ENCODE data around the gene CDKN2C.

CDKN2C gene

DNA sequence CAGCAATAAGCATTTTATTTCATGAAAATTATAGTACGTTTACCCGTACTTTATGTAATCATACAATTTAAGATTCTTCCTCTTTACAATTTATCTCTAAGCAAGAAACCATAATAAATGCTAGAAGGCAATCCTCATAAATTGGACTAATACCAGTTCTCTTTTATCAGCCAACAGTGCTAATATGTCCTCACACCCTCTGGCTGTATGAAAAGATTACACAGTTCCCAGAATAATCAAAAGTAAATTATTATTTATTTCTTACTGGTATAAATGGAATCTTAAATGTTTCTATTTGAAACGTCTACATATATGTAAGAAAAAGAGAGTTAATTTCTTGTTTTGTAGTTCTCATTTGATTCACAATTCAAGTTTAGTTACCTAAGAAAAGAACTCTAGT is 3.1 kb upstream of the CDKN2C start:
- DNase-seq, result no peak

DNA sequence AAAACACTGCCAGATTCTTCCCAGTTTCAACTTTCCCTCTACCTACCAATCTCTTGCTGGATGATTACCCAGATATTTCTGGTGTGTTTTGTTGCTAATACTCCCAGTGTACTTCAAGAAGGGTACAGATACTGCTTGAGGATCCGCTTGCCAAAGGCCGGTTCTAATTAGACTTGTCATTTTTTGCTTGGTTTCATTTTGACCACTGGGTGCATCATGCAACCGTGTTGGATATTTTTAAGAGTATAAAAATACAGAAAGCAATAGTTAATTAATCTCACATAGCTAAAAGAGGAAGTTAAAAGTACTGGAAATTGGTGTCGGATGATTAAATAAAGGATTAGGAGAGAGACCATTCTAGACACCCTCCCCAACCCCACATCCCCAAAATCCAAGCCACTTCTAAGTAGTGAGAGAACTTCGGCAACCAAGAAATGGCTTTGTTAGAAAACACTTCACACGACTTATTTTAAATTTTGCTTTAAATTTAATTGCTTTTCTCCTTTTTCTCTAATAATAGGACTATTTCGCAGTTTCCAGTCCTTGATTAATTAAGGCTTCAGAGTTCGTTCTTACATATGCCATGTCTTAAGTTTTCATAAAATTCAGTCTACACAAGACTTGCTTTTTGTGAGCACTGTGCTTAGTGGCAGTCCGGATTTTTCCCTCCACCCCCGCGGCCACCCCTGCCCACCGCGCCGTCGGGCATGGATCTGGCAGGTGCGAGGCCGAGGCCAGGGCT is 2.5 kb upstream of the CDKN2C start:
- DNase-seq, result no peak

DNA sequence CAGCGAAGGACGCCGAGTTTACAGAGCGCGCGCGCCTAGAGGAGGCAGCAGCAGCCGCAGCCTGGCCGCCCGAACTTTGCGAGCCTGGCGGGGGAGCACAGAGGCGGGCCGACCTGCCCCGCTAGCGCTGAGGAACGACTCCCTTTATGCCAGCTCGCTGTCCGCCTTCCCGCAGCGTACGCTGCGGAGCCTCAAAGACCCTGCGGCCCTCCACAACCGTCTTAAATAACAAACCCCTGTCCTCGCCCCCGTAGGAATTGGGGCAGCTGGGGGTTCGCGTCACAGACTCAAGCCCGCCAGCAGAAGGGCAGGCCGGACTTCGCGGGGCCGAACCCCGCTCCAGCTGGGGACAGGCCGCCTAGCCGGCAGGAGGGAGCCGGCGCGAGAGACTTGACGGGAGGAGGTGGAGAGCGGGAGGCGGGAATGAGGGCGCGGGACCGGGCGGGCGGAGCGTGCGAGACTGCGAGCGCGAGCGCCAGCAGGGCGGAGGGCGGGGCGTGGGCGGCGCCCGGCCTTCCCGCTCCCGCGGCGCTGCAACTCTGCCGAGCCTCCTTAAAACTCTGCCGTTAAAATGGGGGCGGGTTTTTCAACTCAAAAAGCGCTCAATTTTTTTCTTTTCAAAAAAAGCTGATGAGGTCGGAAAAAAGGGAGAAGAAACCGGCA is 1.8 kb upstream of the CDKN2C start:
- DNase-seq, result peak; percentile 89

DNA sequence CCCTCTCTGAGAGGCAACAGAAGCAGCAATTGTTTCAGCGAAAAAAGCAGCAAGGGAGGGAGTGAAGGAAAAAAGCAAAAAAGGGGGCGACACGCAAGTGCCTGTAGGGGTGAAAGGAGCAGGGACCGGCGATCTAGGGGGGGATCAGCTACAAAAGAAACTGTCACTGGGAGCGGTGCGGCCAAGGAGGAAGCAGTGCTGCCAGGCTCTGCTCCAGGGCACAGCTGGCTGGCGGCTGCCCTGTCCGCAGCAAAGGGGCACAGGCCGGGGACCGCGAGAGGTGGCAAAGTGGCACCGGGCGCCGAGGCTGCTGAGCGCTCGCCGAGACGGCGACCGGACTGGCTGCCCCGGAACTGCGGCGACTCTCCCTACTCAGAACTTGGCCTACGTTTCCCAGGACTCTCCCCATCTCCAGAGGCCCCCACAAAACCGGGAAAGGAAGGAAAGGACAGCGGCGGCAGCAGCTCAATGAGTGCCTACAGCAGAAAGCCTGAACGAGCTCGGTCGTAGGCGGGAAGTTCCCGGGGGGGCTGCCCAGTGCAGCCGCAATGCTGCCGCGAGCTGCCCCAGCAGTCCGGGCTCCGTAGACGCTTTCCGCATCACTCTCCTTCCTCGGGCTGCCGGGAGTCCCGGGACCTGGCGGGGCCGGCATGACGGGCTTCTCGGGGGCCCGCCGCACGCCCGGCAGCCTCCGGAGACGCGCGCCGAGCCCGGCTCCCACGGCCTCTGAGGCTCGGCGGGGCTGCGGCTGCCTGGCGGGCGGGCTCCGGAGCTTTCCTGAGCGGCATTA is 1.0 kb upstream of the CDKN2C start:
- DNase-seq, result peak; percentile 82

DNA sequence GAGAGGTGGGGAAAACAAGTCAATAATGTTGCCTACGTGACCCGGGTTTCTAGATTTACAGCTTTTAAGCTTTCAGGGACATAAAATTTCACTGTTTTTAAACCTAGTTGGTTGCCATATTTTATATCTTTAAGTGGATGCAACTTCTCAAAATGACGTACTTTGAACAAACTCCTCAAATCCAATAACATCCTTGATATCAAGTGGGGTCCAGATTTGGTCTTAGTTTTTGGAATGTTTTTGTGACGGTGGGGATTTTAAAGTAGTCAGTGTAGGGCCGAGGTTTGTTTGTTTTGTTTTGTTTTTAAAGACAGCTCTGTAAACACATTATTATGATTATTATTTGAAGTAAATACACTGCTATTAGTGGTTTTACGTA is 453 bp downstream of the CDKN2C start:
- DNase-seq, result no peak

DNA sequence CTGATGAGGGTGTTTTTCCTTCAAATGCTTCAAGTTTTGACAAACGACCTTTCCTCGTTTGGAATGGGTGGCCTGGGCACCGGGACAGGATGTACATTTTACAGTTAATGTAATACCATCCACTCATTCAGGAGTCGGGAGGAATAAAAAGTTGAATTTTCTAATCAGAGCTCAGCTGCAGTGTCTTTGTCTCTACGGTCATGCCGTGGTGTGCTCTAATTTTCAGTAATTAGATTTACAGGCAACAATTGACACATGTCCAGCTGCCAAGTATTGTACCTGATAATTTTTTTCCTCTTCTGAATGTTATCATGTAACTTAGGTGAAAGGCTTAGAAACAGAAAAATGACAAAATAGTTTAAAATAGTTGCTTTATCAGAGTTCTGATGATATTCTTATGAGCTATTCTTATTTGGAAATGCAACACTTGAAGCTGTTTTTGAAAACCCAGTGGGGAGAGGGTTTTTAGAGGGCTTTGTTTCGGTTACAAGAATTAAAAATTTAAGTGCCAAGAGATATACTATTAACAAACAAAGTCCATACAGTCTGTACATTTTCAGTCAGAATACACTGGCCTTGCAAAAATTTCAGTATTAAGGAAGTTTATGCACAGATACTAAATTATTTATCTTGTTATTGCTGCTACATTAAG is 1.0 kb downstream of the CDKN2C start:
- DNase-seq, result no peak

DNA sequence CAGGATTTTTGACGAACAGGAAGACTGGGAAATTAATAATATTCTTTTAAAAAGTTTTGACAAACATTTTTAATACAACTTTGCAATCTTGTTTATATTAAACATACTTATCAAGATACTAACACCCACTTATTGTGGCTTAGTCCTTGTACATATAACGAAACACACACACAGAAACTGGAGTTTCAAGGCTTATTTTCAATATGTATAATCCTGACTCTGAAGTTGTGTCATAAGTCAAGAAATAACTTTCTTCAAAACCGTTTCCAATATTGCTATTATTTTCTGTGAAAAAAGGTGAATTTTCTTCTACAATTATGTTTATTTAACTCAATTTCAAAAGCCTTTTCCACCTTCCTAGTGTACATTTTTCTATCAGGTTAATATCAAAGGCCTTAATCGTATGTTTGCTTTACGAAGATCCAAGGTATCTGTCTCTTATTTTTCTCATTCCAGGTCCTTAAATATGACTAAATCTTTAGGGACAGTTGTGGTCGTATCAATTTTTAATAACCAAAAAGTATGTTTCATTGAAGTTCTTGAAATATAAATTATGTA is 1.8 kb downstream of the CDKN2C start:
- DNase-seq, result no peak

DNA sequence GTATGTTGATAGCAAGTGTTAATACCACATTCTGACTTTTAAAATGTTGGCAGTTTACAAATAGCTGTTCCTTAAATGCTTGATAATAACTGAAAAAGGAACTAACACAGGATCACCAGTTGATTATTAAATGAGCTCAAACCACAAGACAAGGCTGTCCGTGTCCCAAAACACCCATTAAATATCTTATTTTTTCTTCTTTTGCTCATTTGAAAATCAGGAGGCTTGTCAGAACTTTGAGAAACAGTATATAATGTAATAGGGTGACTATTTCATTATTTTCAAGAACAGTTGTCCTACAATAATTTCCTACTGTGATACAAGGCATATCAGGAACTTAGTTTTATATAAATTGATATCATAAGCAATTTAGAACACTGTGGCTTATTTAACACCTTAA is 2.7 kb downstream of the CDKN2C start:
- DNase-seq, result no peak

DNA sequence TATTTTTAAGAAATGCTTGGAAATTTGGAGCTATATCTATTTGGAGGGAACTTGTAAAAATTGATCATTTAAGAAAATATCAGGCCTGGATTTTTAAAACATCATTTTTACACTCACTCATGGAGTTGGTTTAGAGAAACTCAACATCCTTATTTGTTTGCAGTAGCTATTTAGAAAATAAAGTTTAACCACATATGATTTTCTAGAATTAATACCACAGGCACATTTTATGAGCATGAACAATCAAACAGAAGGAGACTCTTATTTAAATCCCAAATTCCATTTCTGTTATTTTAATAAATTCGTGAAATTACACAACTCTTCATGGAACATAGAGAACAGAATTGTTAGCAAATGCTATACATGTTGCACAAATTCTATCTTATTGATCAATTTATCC is 3.2 kb downstream of the CDKN2C start:
- DNase-seq, result no peak

DNA sequence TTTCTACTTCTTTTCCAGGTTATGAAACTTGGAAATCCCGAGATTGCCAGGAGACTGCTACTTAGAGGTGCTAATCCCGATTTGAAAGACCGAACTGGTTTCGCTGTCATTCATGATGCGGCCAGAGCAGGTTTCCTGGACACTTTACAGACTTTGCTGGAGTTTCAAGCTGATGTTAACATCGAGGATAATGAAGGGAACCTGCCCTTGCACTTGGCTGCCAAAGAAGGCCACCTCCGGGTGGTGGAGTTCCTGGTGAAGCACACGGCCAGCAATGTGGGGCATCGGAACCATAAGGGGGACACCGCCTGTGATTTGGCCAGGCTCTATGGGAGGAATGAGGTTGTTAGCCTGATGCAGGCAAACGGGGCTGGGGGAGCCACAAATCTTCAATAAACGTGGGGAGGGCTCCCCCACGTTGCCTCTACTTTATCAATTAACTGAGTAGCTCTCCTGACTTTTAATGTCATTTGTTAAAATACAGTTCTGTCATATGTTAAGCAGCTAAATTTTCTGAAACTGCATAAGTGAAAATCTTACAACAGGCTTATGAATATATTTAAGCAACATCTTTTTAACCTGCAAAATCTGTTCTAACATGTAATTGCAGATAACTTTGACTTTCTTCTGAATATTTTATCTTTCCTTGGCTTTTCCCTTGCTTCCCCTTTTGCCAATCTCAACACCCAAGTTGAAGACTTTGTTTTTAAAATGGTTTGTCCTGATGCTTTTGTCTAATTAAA is 4.0 kb downstream of the CDKN2C start:
- no peak for DNase-seq

DNA sequence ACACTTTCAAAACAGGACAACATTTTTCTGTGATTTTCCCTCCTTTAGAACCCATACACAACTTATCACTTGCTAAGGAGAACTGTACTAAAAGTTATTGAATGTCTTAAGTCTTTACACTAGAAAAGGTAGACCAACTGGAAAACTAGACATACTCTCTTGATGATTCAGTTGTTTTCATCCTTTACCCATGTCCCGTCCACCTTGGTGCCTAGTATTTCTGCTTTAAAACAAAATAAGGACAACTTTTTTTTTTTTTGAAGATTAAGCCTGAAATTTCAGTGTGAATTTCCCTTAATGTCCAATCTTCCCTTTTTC is 4.5 kb downstream of the CDKN2C start:
- no peak for DNase-seq

DNA sequence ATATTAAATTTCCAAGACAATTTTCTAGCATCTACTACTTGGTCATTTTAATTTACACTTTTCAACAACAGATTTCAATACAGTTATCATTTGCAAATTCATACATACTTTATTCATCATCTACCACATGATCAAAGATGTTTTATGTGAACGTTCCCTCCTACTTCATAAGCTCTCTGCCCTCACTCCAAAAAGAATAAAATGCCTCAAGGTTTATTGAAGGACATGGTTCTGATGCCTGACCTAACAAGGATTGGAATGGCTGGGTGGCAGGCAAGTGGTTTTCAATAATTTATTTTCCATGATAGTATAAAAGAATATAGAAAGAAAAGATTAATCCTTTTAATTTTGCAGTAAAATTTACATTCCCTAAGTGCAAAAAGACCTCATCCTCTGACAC is 5.4 kb downstream of the CDKN2C start:
- DNase-seq, result no peak

DNA sequence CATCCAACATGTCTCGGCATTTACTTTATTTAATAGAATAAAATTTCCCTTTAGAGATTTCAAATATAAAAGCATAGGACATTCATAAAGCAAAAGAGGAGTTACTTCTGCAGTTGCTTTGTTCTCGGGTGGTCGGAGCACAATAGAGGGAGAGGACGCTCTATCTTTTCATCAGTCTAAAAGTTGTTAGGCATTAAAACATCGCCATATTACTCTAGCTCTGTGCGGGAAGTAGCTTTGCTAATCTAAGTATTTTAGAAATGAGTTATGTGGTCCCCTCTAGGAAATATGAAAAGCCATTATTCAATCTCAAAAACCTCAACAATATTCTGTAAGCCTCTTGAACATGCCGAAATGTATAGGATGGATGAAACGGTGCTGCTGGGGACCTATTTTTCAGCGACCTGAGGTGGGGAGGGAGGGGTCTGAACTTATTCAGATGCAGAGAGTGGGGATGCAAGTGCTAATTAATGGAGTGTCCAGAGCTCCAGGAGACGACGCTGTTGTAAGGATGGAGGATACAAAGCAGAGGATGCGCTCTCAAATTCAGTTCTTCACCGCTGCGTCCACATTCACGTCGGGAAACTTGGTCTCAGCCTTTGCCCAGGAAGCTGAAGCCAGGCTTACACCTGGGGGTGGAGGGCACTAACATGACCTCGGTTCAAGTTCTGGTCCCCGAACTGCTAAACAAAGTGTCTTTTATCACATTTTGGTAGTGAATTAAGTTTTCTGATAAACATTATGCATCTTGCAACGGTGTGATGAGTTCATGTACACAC is 6.3 kb downstream of the CDKN2C start:
- DNase-seq, result no peak

DNA sequence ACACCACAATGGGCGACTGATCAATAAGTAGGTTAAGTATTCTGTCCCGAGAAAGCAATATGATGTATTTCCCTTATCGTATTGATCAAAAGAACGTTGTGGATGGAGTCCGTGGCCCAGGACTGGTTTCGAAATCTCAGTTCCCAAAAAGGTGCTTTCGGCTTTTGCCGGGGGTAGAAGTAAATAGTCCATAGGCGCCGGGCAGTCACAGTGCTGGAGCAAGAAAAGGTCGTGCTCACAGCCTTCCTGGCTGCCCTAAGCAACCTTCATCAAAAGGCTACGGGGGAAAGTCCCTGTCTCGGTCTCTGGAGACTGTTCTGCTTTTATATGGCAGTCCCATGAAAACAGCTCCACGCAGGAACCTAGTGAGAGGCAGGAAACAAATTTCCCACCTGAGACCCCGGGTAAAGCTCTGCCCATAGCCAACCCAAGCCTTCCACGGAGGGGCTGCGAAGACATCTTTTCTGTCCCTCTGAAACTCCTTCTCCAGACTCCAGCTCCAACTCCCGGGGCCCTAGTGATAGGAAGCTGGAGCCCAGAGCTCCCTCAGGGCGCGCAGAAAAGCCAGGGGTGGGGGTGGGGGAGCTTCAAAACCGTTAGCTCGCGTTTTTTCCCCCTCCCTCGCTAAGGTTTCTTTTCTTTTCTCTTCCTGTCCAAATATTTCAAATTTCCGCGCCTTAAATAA is 7.0 kb downstream of the CDKN2C start:
- DNase-seq, result peak; percentile 66

DNA sequence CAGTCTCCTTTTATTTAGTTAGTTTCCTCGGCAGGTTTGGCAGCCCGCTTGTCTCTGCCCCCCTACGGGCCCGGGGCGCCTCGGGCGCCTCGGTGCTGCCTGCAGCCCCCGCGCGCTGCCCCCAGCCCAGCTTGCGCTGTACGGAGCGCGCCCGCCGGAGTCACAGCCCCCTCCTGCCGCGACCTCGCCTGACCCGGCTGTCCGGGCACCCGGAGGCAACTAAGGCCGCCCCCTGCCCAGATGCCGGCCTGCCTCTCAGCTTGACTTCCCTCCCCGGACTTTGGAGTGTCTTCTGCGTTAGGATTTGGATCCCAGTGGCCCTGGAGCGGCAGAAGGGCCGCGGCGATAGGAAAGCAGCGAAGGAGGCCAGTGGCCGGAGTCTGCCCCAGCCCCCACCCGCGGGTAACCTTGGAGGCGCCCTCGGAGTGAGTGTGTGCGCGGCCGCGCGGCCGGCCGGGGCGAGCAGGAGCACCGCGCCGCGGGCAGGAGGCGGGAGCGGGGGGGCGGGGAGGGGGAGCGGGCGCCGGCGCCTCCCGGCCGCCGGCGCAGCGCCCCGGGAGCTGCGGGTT is 7.6 kb downstream of the CDKN2C start:
- DNase-seq, result peak; percentile 72

DNA sequence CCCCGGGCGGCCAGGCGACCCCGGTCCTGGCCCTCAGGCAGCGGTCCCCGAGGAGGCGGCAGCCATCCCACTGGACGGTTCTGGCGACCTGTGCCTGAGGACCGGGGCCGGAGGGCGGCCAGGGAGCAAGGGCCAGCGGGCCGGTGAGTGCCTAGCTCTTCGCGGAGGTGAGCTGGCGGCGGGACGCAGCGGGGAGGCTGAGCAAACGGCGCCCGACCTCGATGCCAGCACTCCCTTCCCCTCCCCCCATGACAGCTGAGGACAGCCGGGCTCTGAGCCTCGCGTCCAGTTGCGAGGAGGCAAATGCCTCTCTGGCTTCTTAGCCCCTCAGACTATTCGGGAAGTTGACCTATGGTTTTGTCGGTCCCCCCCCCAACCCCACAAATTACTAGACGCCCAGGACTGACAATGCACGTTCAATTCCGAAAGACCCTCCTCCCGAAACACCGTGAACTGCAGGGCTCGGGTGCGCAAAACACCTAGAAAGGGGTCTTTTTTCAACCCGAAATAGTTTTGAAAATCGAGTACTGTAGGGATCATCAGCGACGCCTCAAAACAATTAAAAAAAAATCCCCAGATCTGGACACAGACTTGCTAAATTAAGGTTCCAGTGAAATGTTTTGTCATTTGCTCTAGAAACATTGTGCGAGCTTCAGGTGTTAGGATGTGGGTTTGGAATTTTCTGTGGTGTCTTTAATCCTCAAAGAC is 8.3 kb downstream of the CDKN2C start:
- DNase-seq, result peak; percentile 66

DNA sequence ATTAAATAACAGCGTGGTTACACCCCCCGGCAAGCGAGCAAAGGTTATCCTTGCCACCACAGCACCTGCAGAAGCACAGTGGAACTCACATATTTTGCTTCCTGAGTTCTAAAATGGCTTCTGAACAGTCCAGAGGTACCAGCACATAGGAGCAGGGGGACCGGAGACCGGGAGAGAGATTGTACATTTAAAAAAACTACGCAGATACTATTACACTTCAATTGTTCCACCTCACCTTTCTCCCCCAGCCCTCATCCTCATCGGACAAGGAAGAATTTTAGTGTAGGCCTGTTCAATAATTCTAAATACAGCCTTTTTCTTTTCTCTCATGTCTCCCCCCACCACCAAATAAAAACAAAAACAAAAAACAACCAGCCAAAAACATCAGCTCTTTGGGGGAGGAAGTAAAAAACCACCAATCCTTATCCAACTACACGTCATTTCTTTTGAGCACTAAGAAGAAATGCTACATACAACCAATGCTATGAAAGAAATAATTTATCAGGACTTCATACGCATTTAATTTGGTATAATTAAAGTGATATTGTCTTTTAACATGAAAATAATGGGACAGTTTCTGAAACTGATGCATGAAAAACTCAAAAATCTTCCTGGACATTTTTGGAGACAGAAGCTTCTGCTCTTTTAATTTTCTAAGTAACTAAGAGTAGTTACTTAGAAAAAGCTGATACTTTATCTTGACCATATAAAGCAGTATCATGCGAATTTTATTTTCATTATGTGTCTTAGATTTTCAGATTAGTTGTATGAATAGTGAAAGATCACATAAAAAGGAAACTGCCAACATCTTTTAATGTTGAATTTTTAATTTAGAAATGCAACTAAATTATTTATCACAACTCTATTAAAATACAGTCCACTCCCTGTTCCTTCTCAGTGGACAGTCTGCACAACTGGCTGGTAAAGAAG is 9.1 kb downstream of the CDKN2C start:
- no peak for DNase-seq

DNA sequence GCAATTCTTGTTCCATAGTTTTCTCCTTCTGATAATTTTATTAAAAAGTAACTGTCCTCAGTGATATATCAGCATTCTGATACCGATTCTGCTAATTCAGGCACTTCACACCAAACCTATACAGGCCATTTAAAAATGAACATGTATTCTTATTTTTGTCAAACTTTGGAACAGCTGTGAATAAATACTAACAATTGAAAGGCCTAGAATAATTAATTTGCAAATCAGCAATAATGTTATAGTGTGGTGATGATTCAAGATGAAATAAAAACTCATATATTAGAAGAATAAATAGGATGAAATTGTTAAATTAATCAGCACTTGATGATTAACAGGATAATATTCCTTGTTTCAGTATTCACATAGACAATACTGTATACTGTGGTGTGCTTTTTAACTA is 9.9 kb downstream of the CDKN2C start:
- no peak for DNase-seq

DNA sequence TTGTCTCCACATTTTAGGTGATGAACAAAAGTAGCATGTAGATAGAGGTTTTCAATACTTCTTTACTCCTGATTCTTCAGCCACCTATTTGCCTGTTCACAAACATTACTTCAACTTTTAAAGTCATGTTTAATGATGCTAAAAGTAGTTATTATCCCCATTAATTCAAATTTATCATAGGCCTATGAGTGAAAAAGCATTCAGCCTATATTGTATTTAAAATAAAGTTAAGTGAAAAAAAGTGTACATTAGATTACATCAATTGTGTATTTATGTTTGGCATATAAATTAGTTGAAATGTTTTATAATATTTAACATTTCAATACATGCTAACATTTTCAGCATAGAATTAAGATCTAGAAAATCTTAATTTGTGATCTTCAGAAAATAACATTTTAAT is 10.5 kb downstream of the CDKN2C start:
- DNase-seq, result no peak
